Spleen (tissue), 11 donors: ENCODE data around the gene MRPL44. TPM values are rescaled to one million over a fixed set of nuclear protein-coding genes. Genes with fewer than 3 reads are reported as not detected.

ENCODE experiments used
- DNase-seq: peaks from one replicate; pipeline ENCODE4 v3.0.0-alpha.2; 2020
- H3K27ac ChIP-seq, 8 donors: fragments of 200-600 bp; sonication (generic) in 7 of 8; 1 replicate in 4 of 8; 2 replicates in 4 of 8; pipeline versions ENCODE4 v1.5.0 to v1.8.0; 2016 to 2021; ENCODE audit warnings: inconsistent platforms in 4 of 8, mild to moderate bottlenecking in 4 of 8, moderate library complexity in 1 of 8
- H3K27me3 ChIP-seq, 7 donors: fragments of 200-600 bp; sonication (generic) in 6 of 7; replicated peaks in 1 of 7; 1 replicate in 4 of 7; 2 replicates in 3 of 7; pipeline versions ENCODE4 v1.5.0 to v1.8.0; 2016 to 2021; ENCODE audit warnings: inconsistent platforms in 3 of 7, mild to moderate bottlenecking in 1 of 7
- H3K36me3 ChIP-seq, 6 donors: fragments of 200-600 bp; sonication (generic) in 5 of 6; 1 replicate in 4 of 6; 2 replicates in 2 of 6; pipeline versions ENCODE4 v1.5.0 to v1.8.0; 2016 to 2021; ENCODE audit warnings: inconsistent platforms in 2 of 6
- H3K4me1 ChIP-seq, 6 donors: fragments of 200-600 bp; sonication (generic) in 5 of 6; 1 replicate in 3 of 6; 2 replicates in 3 of 6; pipeline versions ENCODE4 v1.5.0 to v1.8.0; 2016 to 2021; ENCODE audit warnings: inconsistent platforms in 3 of 6
- H3K4me3 ChIP-seq, 8 donors: fragments of 200-600 bp; sonication (generic) in 7 of 8; 1 replicate in 4 of 8; 2 replicates in 4 of 8; pipeline versions ENCODE4 v1.5.0 to v1.8.0; 2016 to 2021; ENCODE audit warnings: inconsistent platforms in 4 of 8, mild to moderate bottlenecking in 4 of 8, moderate library complexity in 2 of 8
- H3K9me3 ChIP-seq, 8 donors: fragments of 200-600 bp; sonication (generic) in 7 of 8; 1 replicate in 4 of 8; 2 replicates in 4 of 8; pipeline versions ENCODE4 v1.5.0 to v1.8.0; 2016 to 2021; ENCODE audit warnings: inconsistent platforms in 4 of 8
- CTCF ChIP-seq, 11 experiments: fragments of 200-600 bp in 7 of 11; fragments of 450-650 bp in 4 of 11; sonication (generic) in 4 of 11; IDR thresholded peaks in 8 of 11; conservative IDR thresholded peaks in 3 of 11; 1 replicate in 7 of 11; 2 replicates in 4 of 11; pipeline versions ENCODE4 v1.4.0 to v1.8.0; 2016 to 2021; ENCODE audit warnings: antibody characterized with exemption in 11 of 11, inconsistent platforms in 4 of 11, mild to moderate bottlenecking in 1 of 11
- POLR2A ChIP-seq, 3 donors: fragments of 450-650 bp; IDR thresholded peaks; one replicate each; pipeline ENCODE4 v1.5.1; 2017; ENCODE audit warnings: antibody characterized with exemption in 3 of 3, mild to moderate bottlenecking in 1 of 3
- POLR2AphosphoS5 ChIP-seq, 3 donors: sonication (generic); formaldehyde crosslinking; IDR thresholded peaks; one replicate each; pipeline ENCODE4 v1.5.1; 2017; ENCODE audit warnings: antibody characterized with exemption in 3 of 3
- WGBS, 5 donors: extraction: QIAGEN DNeasy Blood & Tissue Kit in 3 of 5; methylation state at CpG; one replicate each; pipeline versions ENCODE4 v1.1.5 to v1.1.7; 2013 to 2018; 5-methylcytosine and 5-hydroxymethylcytosine counted together
- intact Hi-C: fragments of 100-400 bp; cut with DNase I; formaldehyde crosslinking; loops from one replicate; pipeline ENCODE4 v1.15.0; 2023; ENCODE audit warnings: low total_unique reads
- polyA plus RNA-seq, 3 donors: library from polyadenylated mRNA; stranded (reverse); fragments of 200-250 nt; gene quantifications; one replicate each; pipeline ENCODE4 v1.2.1, GENCODE V29; 2013
- total RNA-seq, 7 donors: library from RNA; depleted of rRNA in 3 of 7; stranded (reverse); fragments of >200 nt in 3 of 7; fragmentation: NEBNext Ultra II Directional in 4 of 7; extraction: Animal tissue kit (Norgen Biotek cat#: 25700) in 4 of 7; gene quantifications; one replicate each; pipeline versions ENCODE4 v1.1.0 to v1.2.1, GENCODE V29; 2016 to 2021
- donor health status: healthy with polysubstance abuse.
- donor health status: DM: no; HTN: no; CAD: no; lungs with moderate emphysema.
- donor health status: DM: no; HTN: no; CAD: no.
- donor health status: Bipolar disorder and iron deficiency.
- donor health status: healthy.
- donor health status: DM: no; HTN: no; CAD: no.
- donor health status: DM: yes; HTN: yes; CAD: no.

MRPL44 gene
- total and polyA plus RNA-seq, 10 donors, result 19.4 to 36.3 (median 26.0) TPM

GRCh38 chr2:223920109-223920508 lies 37.2 kb upstream of the MRPL44 start:
- Histone ChIP-seq H3K27ac (no peak overlapping the region), H3K4me3 (no peak overlapping the region), H3K9me3 (no peaks in the 10 kb centered on the region), H3K27me3 (no peaks in the 10 kb centered on the region), H3K4me1 (peaks cover 0 to 93% (median 24%) of the 10 kb centered on the region in 6 donors), H3K36me3 (peaks cover 0 to 41% (median 8%) of the 10 kb centered on the region in 6 donors)
- DNase-seq, result no peak
- intact Hi-C loops, result no loop called here
- TF ChIP-seq POLR2AphosphoS5 (IDR thresholded peaks at IDR 0.05) (no peak), CTCF (IDR thresholded peaks at IDR 0.05 in 8 of 11, conservative IDR thresholded peaks at IDR 0.05 in 3 of 11) (no peak), POLR2A (IDR thresholded peaks at IDR 0.05) (no peak)
- 88 to 100% (median 92%) methylated on average over 4 of the region's 4 CpGs for WGBS, 5 donors

GRCh38 chr2:223921204-223921603 lies 36.1 kb upstream of the MRPL44 start:
- Histone ChIP-seq H3K36me3 (peaks cover 0 to 30% (median 7%) of the 10 kb centered on the region in 6 donors), H3K27ac (no peak overlapping the region), H3K4me1 (peaks cover 0 to 93% (median 21%) of the 10 kb centered on the region in 6 donors), H3K27me3 (no peaks in the 10 kb centered on the region), H3K4me3 (no peak overlapping the region), H3K9me3 (no peaks in the 10 kb centered on the region)
- intact Hi-C loops, result no loop called here
- TF ChIP-seq CTCF (IDR thresholded peaks at IDR 0.05 in 8 of 11, conservative IDR thresholded peaks at IDR 0.05 in 3 of 11) (no peak), POLR2AphosphoS5 (IDR thresholded peaks at IDR 0.05) (no peak), POLR2A (IDR thresholded peaks at IDR 0.05) (no peak)
- no peak for DNase-seq

DNA sequence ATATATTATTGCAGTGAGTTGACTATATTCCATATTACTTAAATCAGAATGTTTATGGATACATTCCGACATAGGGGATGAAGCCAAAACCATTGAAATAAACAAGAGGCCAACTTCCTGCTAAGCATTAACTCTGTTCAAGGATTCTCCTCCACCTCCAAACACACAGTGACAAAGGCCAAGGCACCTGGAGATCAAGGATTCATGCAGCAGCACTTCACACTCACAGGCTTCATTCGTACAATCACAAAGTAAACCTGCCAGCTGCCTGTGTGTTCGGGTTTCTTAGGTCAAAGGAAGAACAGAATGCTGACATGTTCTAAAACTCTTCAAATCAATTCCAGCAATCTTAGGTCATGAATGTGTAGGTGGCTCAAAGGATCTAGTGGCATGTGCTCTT lies 35.0 kb upstream of the MRPL44 start:
- H3K27ac ChIP-seq, result no peak overlapping the region
- peaks cover 0 to 85% (median 20%) of the 10 kb centered on the region in 6 donors for H3K4me1 ChIP-seq
- no peaks in the 10 kb centered on the region for H3K27me3 ChIP-seq
- TF ChIP-seq POLR2A (IDR thresholded peaks at IDR 0.05) (no peak), POLR2AphosphoS5 (IDR thresholded peaks at IDR 0.05) (no peak)
- H3K4me3 ChIP-seq, result no peak overlapping the region
- peaks cover 0 to 9% (median 7%) of the 10 kb centered on the region in 8 donors for H3K9me3 ChIP-seq
- WGBS, 5 donors, result 74 to 81% (median 76%) methylated on average over 3 of the region's 3 CpGs
- intact Hi-C loops, result no loop called here
- no peak for DNase-seq
- peaks cover 0 to 20% (median 2%) of the 10 kb centered on the region in 6 donors for H3K36me3 ChIP-seq

DNA sequence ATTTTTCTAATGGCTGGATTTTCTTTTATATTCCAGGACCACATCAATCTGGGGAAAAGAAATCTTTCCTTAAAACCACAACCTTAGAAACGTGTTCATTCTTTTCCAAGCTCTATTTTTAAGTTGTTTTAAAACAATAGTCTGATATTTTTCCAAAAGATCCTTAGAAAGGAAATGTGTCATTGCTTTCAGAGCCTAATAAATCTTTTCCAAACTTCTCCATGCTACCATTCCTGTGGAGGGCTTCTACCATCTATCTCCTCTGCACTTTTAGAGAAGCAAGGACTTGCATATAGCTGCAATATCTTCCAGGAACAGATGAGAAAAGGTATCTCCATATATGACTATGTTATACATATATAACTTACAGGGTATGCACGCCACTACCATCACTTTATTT lies 33.3 kb upstream of the MRPL44 start:
- intact Hi-C loops, result no loop called here
- Histone ChIP-seq H3K9me3 (peaks cover 0 to 15% (median 10%) of the 10 kb centered on the region in 8 donors), H3K27me3 (no peaks in the 10 kb centered on the region), H3K36me3 (peaks cover 0 to 16% (median 0%) of the 10 kb centered on the region in 6 donors), H3K4me1 (peaks cover 0 to 79% (median 20%) of the 10 kb centered on the region in 6 donors), H3K27ac (no peak overlapping the region), H3K4me3 (no peak overlapping the region)
- 69 to 84% (median 77%) methylated on average over 2 of the region's 2 CpGs for WGBS, 5 donors
- TF ChIP-seq POLR2AphosphoS5 (IDR thresholded peaks at IDR 0.05), result no peak
- TF ChIP-seq POLR2A (IDR thresholded peaks at IDR 0.05), result no peak
- no peak for TF ChIP-seq CTCF (IDR thresholded peaks at IDR 0.05 in 8 of 11, conservative IDR thresholded peaks at IDR 0.05 in 3 of 11)
- no peak for DNase-seq

GRCh38 chr2:223925106-223925505 lies 32.2 kb upstream of the MRPL44 start:
- Histone ChIP-seq H3K27ac (no peak overlapping the region), H3K36me3 (peaks cover 0 to 16% (median 0%) of the 10 kb centered on the region in 6 donors), H3K27me3 (no peaks in the 10 kb centered on the region), H3K9me3 (peaks cover 0 to 15% (median 10%) of the 10 kb centered on the region in 8 donors), H3K4me1 (peaks cover 6 to 79% (median 23%) of the 10 kb centered on the region in 6 donors), H3K4me3 (no peak overlapping the region)
- WGBS, 5 donors, result 89 to 96% (median 94%) methylated on average over 3 of the region's 3 CpGs
- DNase-seq, result no peak
- TF ChIP-seq POLR2A (IDR thresholded peaks at IDR 0.05) (no peak), POLR2AphosphoS5 (IDR thresholded peaks at IDR 0.05) (no peak), CTCF (IDR thresholded peaks at IDR 0.05 in 8 of 11, conservative IDR thresholded peaks at IDR 0.05 in 3 of 11) (no peak)
- intact Hi-C loops, result no loop called here
